A549 (cell line): ENCODE data around the gene USP25. TPM values are rescaled to one million over a fixed set of nuclear protein-coding genes. Genes with fewer than 3 reads are reported as not detected.

Source experiments
- ATAC-seq, 2 experiments: fragments of 200-7000 bp in 1 of 2; fragments of >200 bp in 1 of 2; cut with Nextera tagmentation in 1 of 2; cut with Tn5 transposase in 1 of 2; 3 replicates each; pipeline versions ENCODE4 v1.8.0 to v1.9.1; 2018 to 2020; ENCODE audit warnings: mild to moderate bottlenecking in 1 of 2, moderate library complexity in 1 of 2
- CTCF ChIA-PET: fragments of 300-600 bp; sonication (Branson Sonifier 250); formaldehyde crosslinking; extraction: SDS; loops from one replicate; lab custom pipeline; 2021; ENCODE audit warnings: antibody characterized with exemption, inconsistent platforms; lab: Yijun Ruan, JAX
- POLR2A ChIA-PET: fragments of 350-600 bp; formaldehyde crosslinking; extraction: SDS; loops from one replicate; lab custom pipeline; 2021; ENCODE audit warnings: antibody characterized with exemption, inconsistent platforms; lab: Yijun Ruan, JAX
- DNase-seq, 2 experiments: peaks; one replicate each; pipeline versions ENCODE4 v3.0.0 to v3.0.0-alpha.2; 2011 to 2016; ENCODE audit warnings: low read depth in 1 of 2, low spot score in 1 of 2
- FAIRE-seq: peaks from 2 replicates; lab custom pipeline; 2011; peaks lifted over from hg19 to GRCh38; lab: Jason Lieb, UNC
- H3K27ac ChIP-seq, 2 experiments: fragments of >200 bp; sonication (Bioruptor Twin); formaldehyde crosslinking; 3 replicates each; pipeline ENCODE4 v1.5.1; 2016 to 2017
- H3K4me1 ChIP-seq: fragments of >200 bp; sonication (Bioruptor Twin); formaldehyde crosslinking; 3 replicates; pipeline ENCODE4 v1.6.1; 2016
- H3K4me2 ChIP-seq: fragments of >200 bp; sonication (Bioruptor Twin); formaldehyde crosslinking; 3 replicates; pipeline ENCODE4 v1.6.1; 2016
- H3K4me3 ChIP-seq: fragments of >200 bp; sonication (Bioruptor Twin); formaldehyde crosslinking; 3 replicates; pipeline ENCODE4 v1.5.1; 2016
- H3K9me3 ChIP-seq: fragments of >200 bp; sonication (Bioruptor Twin); formaldehyde crosslinking; 3 replicates; pipeline ENCODE4 v1.6.1; 2016
- BCL3 ChIP-seq: fragments of >200 bp; sonication (Bioruptor Twin); formaldehyde crosslinking; IDR thresholded peaks from 3 replicates; pipeline ENCODE4 v1.6.1; 2016
- CEBPB ChIP-seq, 2 experiments: fragments of >200 bp in 1 of 2; sonication (Bioruptor Twin) in 1 of 2; formaldehyde crosslinking in 1 of 2; IDR thresholded peaks; 2 replicates each; pipeline ENCODE4 v1.6.1; 2012 to 2016
- E2F6 ChIP-seq: IDR thresholded peaks from 2 replicates; pipeline ENCODE4 v1.6.1; 2012; ENCODE audit warnings: low read depth, borderline replicate concordance
- EHF ChIP-seq: fragments of 250-450 bp; sonication (Bioruptor Pico); IDR thresholded peaks from 2 replicates; pipeline ENCODE4 v1.5.0; 2020; ENCODE audit warnings: mild to moderate bottlenecking
- EHMT2 ChIP-seq: fragments of 200-600 bp; sonication (generic); IDR thresholded peaks from 2 replicates; pipeline ENCODE4 v1.6.1; 2016; ENCODE audit warnings: antibody characterized with exemption, low read depth, mild to moderate bottlenecking, moderate library complexity
- ESRRA ChIP-seq: fragments of 150-350 bp; IDR thresholded peaks from 2 replicates; pipeline ENCODE4 v1.6.1; 2014; ENCODE audit warnings: mild to moderate bottlenecking, low read length, borderline replicate concordance
- FOSB ChIP-seq: fragments of 250-450 bp; sonication (Bioruptor Pico); IDR thresholded peaks from 2 replicates; pipeline ENCODE4 v1.5.0; 2020; ENCODE audit warnings: mild to moderate bottlenecking, moderate library complexity
- FOSL2 ChIP-seq, 2 experiments: fragments of 450-650 bp in 1 of 2; fragments of >200 bp in 1 of 2; sonication (Bioruptor Twin) in 1 of 2; formaldehyde crosslinking; IDR thresholded peaks; 2 replicates each; pipeline versions ENCODE4 v1.5.0 to v1.6.1; 2016 to 2020; ENCODE audit warnings: mild to moderate bottlenecking in 1 of 2, moderate library complexity in 1 of 2
- HOXA7 ChIP-seq: fragments of 250-450 bp; sonication (Bioruptor Pico); IDR thresholded peaks from 2 replicates; pipeline ENCODE4 v1.5.0; 2020; ENCODE audit warnings: mild to moderate bottlenecking, moderate library complexity
- HOXB5 ChIP-seq: fragments of 250-450 bp; sonication (Bioruptor Pico); IDR thresholded peaks from 2 replicates; pipeline ENCODE4 v1.5.0; 2020; ENCODE audit warnings: mild to moderate bottlenecking, moderate library complexity
- JUN ChIP-seq, 2 experiments: fragments of >200 bp; sonication (Bioruptor Twin); formaldehyde crosslinking; IDR thresholded peaks; 2 replicates in 1 of 2; 3 replicates in 1 of 2; pipeline ENCODE4 v1.6.1; 2016 to 2017
- KDM1A ChIP-seq: fragments of 200-600 bp; sonication (generic); IDR thresholded peaks from 2 replicates; pipeline ENCODE4 v1.6.1; 2016; ENCODE audit warnings: low read depth, mild to moderate bottlenecking
- MAZ ChIP-seq: fragments of 150-350 bp; IDR thresholded peaks from 2 replicates; pipeline ENCODE4 v1.6.1; 2014; ENCODE audit warnings: antibody characterized with exemption, low read depth, low read length, borderline replicate concordance
- MYC ChIP-seq: IDR thresholded peaks from 2 replicates; pipeline ENCODE4 v1.6.1; 2012; ENCODE audit warnings: mild to moderate bottlenecking, inconsistent platforms, low read length, improper control_type of control experiment, borderline replicate concordance
- NPAS2 ChIP-seq: fragments of 250-450 bp; sonication (Bioruptor Pico); IDR thresholded peaks from 2 replicates; pipeline ENCODE4 v1.8.0; 2022; ENCODE audit warnings: mild to moderate bottlenecking, moderate library complexity, borderline replicate concordance
- PHF8 ChIP-seq: fragments of 200-600 bp; sonication (generic); IDR thresholded peaks from 2 replicates; pipeline ENCODE4 v1.6.1; 2016; ENCODE audit warnings: low read depth, mild to moderate bottlenecking, antibody characterized with exemption, moderate library complexity, borderline replicate concordance
- POLR2A ChIP-seq: IDR thresholded peaks from 2 replicates; pipeline ENCODE4 v1.6.1; 2012; ENCODE audit warnings: mild to moderate bottlenecking, low read length
- RAD21 ChIP-seq, 2 experiments: fragments of >200 bp in 1 of 2; sonication (Bioruptor Twin) in 1 of 2; formaldehyde crosslinking in 1 of 2; IDR thresholded peaks in 1 of 2; conservative IDR thresholded peaks in 1 of 2; 2 replicates in 1 of 2; 3 replicates in 1 of 2; pipeline ENCODE4 v1.6.1; 2012 to 2018; ENCODE audit warnings: inconsistent platforms in 1 of 2
- RCOR1 ChIP-seq: fragments of 150-350 bp; IDR thresholded peaks from 2 replicates; pipeline ENCODE4 v1.6.1; 2014; ENCODE audit warnings: antibody characterized with exemption, low read length, low read depth
- RNF2 ChIP-seq: fragments of 200-600 bp; sonication (generic); IDR thresholded peaks from 2 replicates; pipeline ENCODE4 v1.6.1; 2016; ENCODE audit warnings: low read depth, mild to moderate bottlenecking, antibody characterized with exemption, moderate library complexity, borderline replicate concordance
- SMC3 ChIP-seq: fragments of >200 bp; sonication (Bioruptor Twin); formaldehyde crosslinking; IDR thresholded peaks from 3 replicates; pipeline ENCODE4 v1.6.1; 2018; ENCODE audit warnings: inconsistent platforms
- SREBF2 ChIP-seq: fragments of 450-650 bp; IDR thresholded peaks from 2 replicates; pipeline ENCODE4 v1.6.1; 2014; ENCODE audit warnings: mild to moderate bottlenecking, moderate library complexity
- WGBS: methylation state at CpG from one replicate; pipeline ENCODE4 v1.1.6; 2017; ENCODE audit errors: missing lambda C conversion rate; 5-methylcytosine and 5-hydroxymethylcytosine counted together
- polyA plus RNA-seq, 4 experiments: library from polyadenylated mRNA; depleted of rRNA in 3 of 4; stranded (reverse); fragments of >200 nt; fragmentation: RNase III in 1 of 4; extraction: RNeasy Plus Mini Kit Qiagen cat#74134 plus additional on column Dnase treatment in 1 of 4; gene quantifications; 2 replicates in 3 of 4; 3 replicates in 1 of 4; pipeline ENCODE4 v1.2.3, GENCODE V29; 2011 to 2017
- TF ChIP-seq, protein P1 (sequence below): fragments of 200-600 bp; sonication (generic); IDR thresholded peaks from 2 replicates; pipeline ENCODE4 v1.6.1; 2016; ENCODE audit warnings: antibody characterized with exemption, mild to moderate bottlenecking, moderate library complexity
- TF ChIP-seq, protein P2 (sequence below): fragments of 150-350 bp; IDR thresholded peaks from 2 replicates; pipeline ENCODE4 v1.6.1; 2014; ENCODE audit warnings: low read depth, mild to moderate bottlenecking, low read length
- TF ChIP-seq, protein P3 (sequence below): IDR thresholded peaks from 2 replicates; pipeline ENCODE4 v1.6.1; 2012

USP25 gene
- polyA plus RNA-seq, 2 of the 4 experiments (the other 2 are of a cell fraction) = 15.3 to 33.5 TPM

- TF ChIP-seq BCL3 (no peak), MAZ (no peak), KDM1A (no peak), HOXA7 (CRISPR knock-in tag) (no peak), PHF8 (no peak), EHMT2 (no peak)
These were observed 101.7 kb downstream of the USP25 start (continued) for GRCh38 chr21:15831497-15831896.

GRCh38 chr21:15837645-15838044, 107.9 kb downstream of the USP25 start:
- ChIA-PET POLR2A (no interaction called here), CTCF (interaction anchor here (1.3 kb wide), 1 partner anchor 11 kb away, joined by 5 read pairs; no protein-coding TSS in a partner anchor)
- H3K9me3 ChIP-seq = no peaks in the 10 kb centered on the region
- FAIRE-seq = no peak
- no peak overlapping the region for H3K27ac ChIP-seq
- peaks cover 10% of the 10 kb centered on the region; the same call in 1 of the 3 replicates for H3K4me1 ChIP-seq
- no peak for ATAC-seq
- no peak overlapping the region for H3K4me2 ChIP-seq
- WGBS = 83% methylated on average over 4 of the region's 4 CpGs
- TF ChIP-seq, protein P1, sequence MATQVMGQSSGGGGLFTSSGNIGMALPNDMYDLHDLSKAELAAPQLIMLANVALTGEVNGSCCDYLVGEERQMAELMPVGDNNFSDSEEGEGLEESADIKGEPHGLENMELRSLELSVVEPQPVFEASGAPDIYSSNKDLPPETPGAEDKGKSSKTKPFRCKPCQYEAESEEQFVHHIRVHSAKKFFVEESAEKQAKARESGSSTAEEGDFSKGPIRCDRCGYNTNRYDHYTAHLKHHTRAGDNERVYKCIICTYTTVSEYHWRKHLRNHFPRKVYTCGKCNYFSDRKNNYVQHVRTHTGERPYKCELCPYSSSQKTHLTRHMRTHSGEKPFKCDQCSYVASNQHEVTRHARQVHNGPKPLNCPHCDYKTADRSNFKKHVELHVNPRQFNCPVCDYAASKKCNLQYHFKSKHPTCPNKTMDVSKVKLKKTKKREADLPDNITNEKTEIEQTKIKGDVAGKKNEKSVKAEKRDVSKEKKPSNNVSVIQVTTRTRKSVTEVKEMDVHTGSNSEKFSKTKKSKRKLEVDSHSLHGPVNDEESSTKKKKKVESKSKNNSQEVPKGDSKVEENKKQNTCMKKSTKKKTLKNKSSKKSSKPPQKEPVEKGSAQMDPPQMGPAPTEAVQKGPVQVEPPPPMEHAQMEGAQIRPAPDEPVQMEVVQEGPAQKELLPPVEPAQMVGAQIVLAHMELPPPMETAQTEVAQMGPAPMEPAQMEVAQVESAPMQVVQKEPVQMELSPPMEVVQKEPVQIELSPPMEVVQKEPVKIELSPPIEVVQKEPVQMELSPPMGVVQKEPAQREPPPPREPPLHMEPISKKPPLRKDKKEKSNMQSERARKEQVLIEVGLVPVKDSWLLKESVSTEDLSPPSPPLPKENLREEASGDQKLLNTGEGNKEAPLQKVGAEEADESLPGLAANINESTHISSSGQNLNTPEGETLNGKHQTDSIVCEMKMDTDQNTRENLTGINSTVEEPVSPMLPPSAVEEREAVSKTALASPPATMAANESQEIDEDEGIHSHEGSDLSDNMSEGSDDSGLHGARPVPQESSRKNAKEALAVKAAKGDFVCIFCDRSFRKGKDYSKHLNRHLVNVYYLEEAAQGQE = no peak
- TF ChIP-seq, protein P2, sequence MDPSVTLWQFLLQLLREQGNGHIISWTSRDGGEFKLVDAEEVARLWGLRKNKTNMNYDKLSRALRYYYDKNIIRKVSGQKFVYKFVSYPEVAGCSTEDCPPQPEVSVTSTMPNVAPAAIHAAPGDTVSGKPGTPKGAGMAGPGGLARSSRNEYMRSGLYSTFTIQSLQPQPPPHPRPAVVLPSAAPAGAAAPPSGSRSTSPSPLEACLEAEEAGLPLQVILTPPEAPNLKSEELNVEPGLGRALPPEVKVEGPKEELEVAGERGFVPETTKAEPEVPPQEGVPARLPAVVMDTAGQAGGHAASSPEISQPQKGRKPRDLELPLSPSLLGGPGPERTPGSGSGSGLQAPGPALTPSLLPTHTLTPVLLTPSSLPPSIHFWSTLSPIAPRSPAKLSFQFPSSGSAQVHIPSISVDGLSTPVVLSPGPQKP = no peak
- no peak for TF ChIP-seq FOSL2 (IDR thresholded peaks at IDR 0.05)
- TF ChIP-seq FOSL2 (CRISPR knock-in tag; IDR thresholded peaks at IDR 0.05) = no peak
- TF ChIP-seq SMC3 = no peak
- TF ChIP-seq SREBF2 = no peak
- TF ChIP-seq, protein P3, sequence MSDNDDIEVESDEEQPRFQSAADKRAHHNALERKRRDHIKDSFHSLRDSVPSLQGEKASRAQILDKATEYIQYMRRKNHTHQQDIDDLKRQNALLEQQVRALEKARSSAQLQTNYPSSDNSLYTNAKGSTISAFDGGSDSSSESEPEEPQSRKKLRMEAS = no peak
- TF ChIP-seq RAD21 (conservative IDR thresholded peaks at IDR 0.05 in 1 of 2, IDR thresholded peaks at IDR 0.05 in 1 of 2) = no peak
- no peak for TF ChIP-seq NPAS2 (CRISPR knock-in tag)
- no peak for TF ChIP-seq FOSB (CRISPR knock-in tag)
- no peak for TF ChIP-seq CEBPB (IDR thresholded peaks at IDR 0.05)
- no peak for TF ChIP-seq POLR2A
- TF ChIP-seq EHF = no peak
- TF ChIP-seq E2F6 = no peak
- no peak for TF ChIP-seq MYC
- no peak for TF ChIP-seq HOXB5 (CRISPR knock-in tag)
- no peak for TF ChIP-seq ESRRA
- TF ChIP-seq JUN (IDR thresholded peaks at IDR 0.05) = no peak
- TF ChIP-seq RNF2 = no peak
- no peak for TF ChIP-seq RCOR1
- DNase-seq = no peak
- H3K4me3 ChIP-seq = no peak overlapping the region
